Hypothalamus (tissue), 51 donors: ENCODE data around the gene KRTAP5-9.
"Not testable (repeated sequence)": the region's sequence is repeated elsewhere in the genome, so short reads cannot be mapped to it uniquely, and the experiment has no call there.

ENCODE experiments used
- DNase-seq, 51 donors: peaks; one replicate each; lab custom pipeline; 2025; lab: John Stamatoyannopoulos, UW

The KRTAP5-9 gene

GRCh38 chr11:71532036-71532610 lies 16.1 kb upstream of the KRTAP5-9 start:
- DNase-seq: no peak

- DNase-seq: not testable (repeated sequence)
Observed at GRCh38 chr11:71534711-71535608, 13.3 kb upstream of the KRTAP5-9 start.

- no peak for DNase-seq
Observed at GRCh38 chr11:71535825-71536224, 12.4 kb upstream of the KRTAP5-9 start.

- DNase-seq: no peak
Observed at GRCh38 chr11:71537537-71537936, 10.7 kb upstream of the KRTAP5-9 start.

GRCh38 chr11:71537977-71538665 lies 10.1 kb upstream of the KRTAP5-9 start, which contains the start of gene KRTAP5-8:
KRTAP5-8 (plus strand) TSS chr11:71538025; CDS start chr11:71538056, 31 bp downstream.
- DNase-seq: not testable (repeated sequence)

GRCh38 chr11:71538666-71538990 lies 9.6 kb upstream of the KRTAP5-9 start:
- DNase-seq: no peak

- DNase-seq: no peak
Observed at GRCh38 chr11:71539017-71539416, 9.2 kb upstream of the KRTAP5-9 start.

GRCh38 chr11:71539971-71540370 lies 8.2 kb upstream of the KRTAP5-9 start:
- not testable (repeated sequence) for DNase-seq

- DNase-seq: not testable (repeated sequence)
Observed at GRCh38 chr11:71540521-71541304, 7.5 kb upstream of the KRTAP5-9 start.

GRCh38 chr11:71542382-71542781 lies 5.8 kb upstream of the KRTAP5-9 start:
- DNase-seq: no peak

- DNase-seq: no peak
Observed at GRCh38 chr11:71542879-71543777, 5.1 kb upstream of the KRTAP5-9 start.

GRCh38 chr11:71543866-71544265 lies 4.4 kb upstream of the KRTAP5-9 start:
- no peak for DNase-seq

GRCh38 chr11:71544525-71545214 lies 3.5 kb upstream of the KRTAP5-9 start:
- no peak for DNase-seq

GRCh38 chr11:71545405-71545966 lies 2.7 kb upstream of the KRTAP5-9 start:
- no peak for DNase-seq

- DNase-seq: no peak
Observed at GRCh38 chr11:71548716-71549151, 514 bp downstream of the KRTAP5-9 start.

- DNase-seq: no peak
Observed at GRCh38 chr11:71551711-71552110, 3.5 kb downstream of the KRTAP5-9 start.

GRCh38 chr11:71554996-71555395 lies 6.8 kb downstream of the KRTAP5-9 start:
- DNase-seq: no peak

GRCh38 chr11:71555508-71555907 lies 7.3 kb downstream of the KRTAP5-9 start:
- DNase-seq: no peak

GRCh38 chr11:71556018-71556417 lies 7.8 kb downstream of the KRTAP5-9 start:
- no peak for DNase-seq
